Activated naive CD4-positive, alpha-beta T cell treated with anti-CD3 and anti-CD28 coated beads, Interleukin-2, amount 10 ng/mL, durations not matched to agents 7 days and 5 days (primary cell): ENCODE results near the gene DHCR24.

Source experiments
- CTCF ChIA-PET: fragments of 350-600 bp; sonication (Branson Sonifier 250); formaldehyde crosslinking; loops from one replicate; lab custom pipeline; 2021; ENCODE audit warnings: antibody characterized with exemption; lab: Charles Lee
- DNase-seq: peaks from one replicate; pipeline ENCODE4 v3.0.0-alpha.2; 2020
- H3K27ac Mint-ChIP-seq: one replicate; pipeline ENCODE4 v1.8.0; 2021; ENCODE audit warnings: mild to moderate bottlenecking, moderate library complexity, mixed read lengths
- H3K27me3 Mint-ChIP-seq: one replicate; pipeline ENCODE4 v1.8.0; 2021; ENCODE audit warnings: mild to moderate bottlenecking, mixed read lengths
- H3K36me3 Mint-ChIP-seq: one replicate; pipeline ENCODE4 v1.8.0; 2021; ENCODE audit warnings: mixed read lengths
- H3K4me1 Mint-ChIP-seq: one replicate; pipeline ENCODE4 v1.8.0; 2021; ENCODE audit warnings: mixed read lengths
- H3K4me3 Mint-ChIP-seq: one replicate; pipeline ENCODE4 v1.8.0; 2021; ENCODE audit warnings: mild to moderate bottlenecking, moderate library complexity, mixed read lengths
- H3K9me3 Mint-ChIP-seq: one replicate; pipeline ENCODE4 v1.8.0; 2021; ENCODE audit warnings: mixed read lengths

DHCR24 gene

GRCh38 chr1:54850069-54850730 is 36.8 kb downstream of the DHCR24 start:
- DNase-seq = no peak
- Mint-ChIP-seq H3K4me3 (no peak overlapping the region), H3K27ac (no peak overlapping the region), H3K4me1 (no peaks in the 10 kb centered on the region), H3K9me3 (no peaks in the 10 kb centered on the region), H3K27me3 (no peaks in the 10 kb centered on the region), H3K36me3 (peaks cover 37% of the 10 kb centered on the region)
- CTCF ChIA-PET = interaction anchor here (0.8 kb wide), 1 partner anchor 172 kb away, joined by 3 read pairs; no protein-coding TSS in a partner anchor

GRCh38 chr1:54849219-54850068 is 37.6 kb downstream of the DHCR24 start:
- H3K27ac Mint-ChIP-seq = no peak overlapping the region
- H3K27me3 Mint-ChIP-seq = no peaks in the 10 kb centered on the region
- H3K9me3 Mint-ChIP-seq = no peaks in the 10 kb centered on the region
- H3K4me1 Mint-ChIP-seq = no peaks in the 10 kb centered on the region
- CTCF ChIA-PET = no interaction called here
- DNase-seq = no peak
- no peak overlapping the region for H3K4me3 Mint-ChIP-seq
- peaks cover 37% of the 10 kb centered on the region for H3K36me3 Mint-ChIP-seq

GRCh38 chr1:54848134-54848948 is 38.7 kb downstream of the DHCR24 start:
- Mint-ChIP-seq H3K4me3 (no peak overlapping the region), H3K27me3 (no peaks in the 10 kb centered on the region), H3K27ac (no peak overlapping the region), H3K4me1 (no peaks in the 10 kb centered on the region), H3K9me3 (no peaks in the 10 kb centered on the region), H3K36me3 (peaks cover 30% of the 10 kb centered on the region)
- no peak for DNase-seq
- CTCF ChIA-PET = no interaction called here

GRCh38 chr1:54846716-54847284 is 40.2 kb downstream of the DHCR24 start:
- Mint-ChIP-seq H3K27me3 (no peaks in the 10 kb centered on the region), H3K27ac (no peak overlapping the region), H3K4me1 (no peaks in the 10 kb centered on the region), H3K9me3 (no peaks in the 10 kb centered on the region), H3K4me3 (no peak overlapping the region), H3K36me3 (peaks cover 16% of the 10 kb centered on the region)
- CTCF ChIA-PET = no interaction called here
- DNase-seq = no peak

GRCh38 chr1:54846301-54846700 is 40.7 kb downstream of the DHCR24 start:
- no peak overlapping the region for H3K27ac Mint-ChIP-seq
- H3K9me3 Mint-ChIP-seq = no peaks in the 10 kb centered on the region
- H3K27me3 Mint-ChIP-seq = no peaks in the 10 kb centered on the region
- H3K4me3 Mint-ChIP-seq = no peak overlapping the region
- DNase-seq = no peak
- no peaks in the 10 kb centered on the region for H3K4me1 Mint-ChIP-seq
- CTCF ChIA-PET = no interaction called here
- H3K36me3 Mint-ChIP-seq = peaks cover 14% of the 10 kb centered on the region

- Mint-ChIP-seq H3K27ac (no peak overlapping the region), H3K9me3 (no peaks in the 10 kb centered on the region), H3K36me3 (peaks cover 12% of the 10 kb centered on the region), H3K4me1 (no peaks in the 10 kb centered on the region), H3K27me3 (no peaks in the 10 kb centered on the region), H3K4me3 (no peak overlapping the region)
- DNase-seq = no peak
- CTCF ChIA-PET = no interaction called here
Observed at GRCh38 chr1:54845772-54846171, 41.2 kb downstream of the DHCR24 start.

- CTCF ChIA-PET = interaction anchor here (0.6 kb wide), 1 partner anchor 29 kb away, joined by 3 read pairs; no protein-coding TSS in a partner anchor
- no peak overlapping the region for H3K4me3 Mint-ChIP-seq
- H3K4me1 Mint-ChIP-seq = no peaks in the 10 kb centered on the region
- H3K36me3 Mint-ChIP-seq = peaks cover 8% of the 10 kb centered on the region
- no peaks in the 10 kb centered on the region for H3K9me3 Mint-ChIP-seq
- no peak for DNase-seq
- H3K27ac Mint-ChIP-seq = no peak overlapping the region
- H3K27me3 Mint-ChIP-seq = no peaks in the 10 kb centered on the region
Observed at GRCh38 chr1:54844564-54844963, 42.4 kb downstream of the DHCR24 start.

GRCh38 chr1:54843449-54843848 is 43.5 kb downstream of the DHCR24 start:
- H3K36me3 Mint-ChIP-seq = peaks cover 4% of the 10 kb centered on the region
- no peak for DNase-seq
- CTCF ChIA-PET = no interaction called here
- no peaks in the 10 kb centered on the region for H3K27me3 Mint-ChIP-seq
- H3K9me3 Mint-ChIP-seq = no peaks in the 10 kb centered on the region
- H3K4me1 Mint-ChIP-seq = no peaks in the 10 kb centered on the region
- no peak overlapping the region for H3K27ac Mint-ChIP-seq
- no peak overlapping the region for H3K4me3 Mint-ChIP-seq

- Mint-ChIP-seq H3K27ac (no peak overlapping the region), H3K9me3 (no peaks in the 10 kb centered on the region), H3K4me1 (no peaks in the 10 kb centered on the region), H3K36me3 (no peaks in the 10 kb centered on the region), H3K4me3 (no peak overlapping the region), H3K27me3 (no peaks in the 10 kb centered on the region)
- no peak for DNase-seq
- CTCF ChIA-PET = no interaction called here
Observed at GRCh38 chr1:54842963-54843362, 44.0 kb downstream of the DHCR24 start.

GRCh38 chr1:54842206-54842915 is 44.6 kb downstream of the DHCR24 start:
- H3K36me3 Mint-ChIP-seq = no peaks in the 10 kb centered on the region
- CTCF ChIA-PET = no interaction called here
- peaks cover 2% of the 10 kb centered on the region for H3K27me3 Mint-ChIP-seq
- H3K4me3 Mint-ChIP-seq = no peak overlapping the region
- no peaks in the 10 kb centered on the region for H3K9me3 Mint-ChIP-seq
- H3K4me1 Mint-ChIP-seq = no peaks in the 10 kb centered on the region
- no peak for DNase-seq
- no peak overlapping the region for H3K27ac Mint-ChIP-seq

- DNase-seq = no peak
- CTCF ChIA-PET = no interaction called here
- Mint-ChIP-seq H3K27ac (no peak overlapping the region), H3K4me1 (no peaks in the 10 kb centered on the region), H3K4me3 (no peak overlapping the region), H3K27me3 (peaks cover 18% of the 10 kb centered on the region), H3K9me3 (no peaks in the 10 kb centered on the region), H3K36me3 (no peaks in the 10 kb centered on the region)
Observed at GRCh38 chr1:54839824-54840223, 47.2 kb downstream of the DHCR24 start.

GRCh38 chr1:54838565-54839180 is 48.3 kb downstream of the DHCR24 start:
- H3K4me3 Mint-ChIP-seq = no peak overlapping the region
- H3K36me3 Mint-ChIP-seq = no peaks in the 10 kb centered on the region
- no peaks in the 10 kb centered on the region for H3K9me3 Mint-ChIP-seq
- H3K27ac Mint-ChIP-seq = no peak overlapping the region
- no peak for DNase-seq
- CTCF ChIA-PET = no interaction called here
- no peaks in the 10 kb centered on the region for H3K4me1 Mint-ChIP-seq
- H3K27me3 Mint-ChIP-seq = peaks cover 18% of the 10 kb centered on the region
